ENCODE measurements around the gene AUTS2.

DNA sequence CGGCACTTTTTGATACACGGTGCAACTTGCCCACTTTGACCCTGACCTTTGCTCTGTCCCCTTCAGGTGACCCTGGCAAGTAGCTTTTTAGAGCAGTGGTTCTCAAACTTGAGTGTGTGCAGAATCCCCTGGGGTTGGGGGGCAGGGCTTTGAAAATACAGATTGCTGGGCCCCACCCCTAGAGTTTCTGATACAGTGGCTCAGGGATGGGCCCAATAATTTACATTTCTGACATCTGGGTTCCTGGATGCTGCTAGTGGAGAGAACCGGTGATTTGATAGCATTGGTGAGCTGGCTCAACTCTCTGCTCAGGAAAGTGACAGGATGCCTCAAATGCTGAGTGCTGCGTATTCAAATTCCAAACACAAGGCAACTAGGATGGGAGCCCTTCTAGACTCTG is 995.9 kb downstream of the AUTS2 start:
- TF ChIP-seq EZH2 (IDR thresholded peaks at IDR 0.05; ENCODE audit: insufficient read depth, poor library complexity, severe bottlenecking) = no peak
- TF ChIP-seq EZH2phosphoT487 (IDR thresholded peaks at IDR 0.05; ENCODE audit: insufficient read depth, low read depth) = no peak

All from GM23248 (cell line).